22Rv1 (cell line): Measurements from ENCODE around the gene SNAPIN.

Experiments used
- ZFX ChIP-seq: fragments of 450-650 bp; IDR thresholded peaks from 2 replicates; pipeline ENCODE4 v1.6.1; 2017; ENCODE audit warnings: antibody characterized with exemption, borderline replicate concordance
- TF ChIP-seq, protein P1 (sequence below): fragments of 450-650 bp; IDR thresholded peaks from 2 replicates; pipeline ENCODE4 v1.5.1; 2017; ENCODE audit warnings: mild to moderate bottlenecking

DNA sequence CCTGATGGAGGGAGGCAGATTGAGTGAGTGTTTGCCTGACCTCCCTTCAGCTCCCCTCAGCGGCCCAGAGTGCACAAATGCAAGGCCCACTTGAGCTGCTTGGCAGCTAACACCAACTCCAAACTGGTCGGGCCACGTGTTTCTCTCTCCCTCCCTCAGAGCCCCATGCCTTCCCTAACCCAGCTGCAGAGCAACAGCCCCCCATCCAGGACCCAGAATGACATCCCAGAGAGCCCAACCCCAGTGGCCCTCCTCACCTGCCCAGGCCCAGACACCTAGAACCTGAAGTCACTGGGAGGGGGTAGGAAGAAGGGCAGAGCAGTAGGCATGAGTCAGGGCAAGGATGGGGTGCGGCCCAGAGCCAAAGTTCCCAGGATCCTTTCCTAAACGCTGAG lies 41.6 kb upstream of the SNAPIN start:
- TF ChIP-seq, protein P1, sequence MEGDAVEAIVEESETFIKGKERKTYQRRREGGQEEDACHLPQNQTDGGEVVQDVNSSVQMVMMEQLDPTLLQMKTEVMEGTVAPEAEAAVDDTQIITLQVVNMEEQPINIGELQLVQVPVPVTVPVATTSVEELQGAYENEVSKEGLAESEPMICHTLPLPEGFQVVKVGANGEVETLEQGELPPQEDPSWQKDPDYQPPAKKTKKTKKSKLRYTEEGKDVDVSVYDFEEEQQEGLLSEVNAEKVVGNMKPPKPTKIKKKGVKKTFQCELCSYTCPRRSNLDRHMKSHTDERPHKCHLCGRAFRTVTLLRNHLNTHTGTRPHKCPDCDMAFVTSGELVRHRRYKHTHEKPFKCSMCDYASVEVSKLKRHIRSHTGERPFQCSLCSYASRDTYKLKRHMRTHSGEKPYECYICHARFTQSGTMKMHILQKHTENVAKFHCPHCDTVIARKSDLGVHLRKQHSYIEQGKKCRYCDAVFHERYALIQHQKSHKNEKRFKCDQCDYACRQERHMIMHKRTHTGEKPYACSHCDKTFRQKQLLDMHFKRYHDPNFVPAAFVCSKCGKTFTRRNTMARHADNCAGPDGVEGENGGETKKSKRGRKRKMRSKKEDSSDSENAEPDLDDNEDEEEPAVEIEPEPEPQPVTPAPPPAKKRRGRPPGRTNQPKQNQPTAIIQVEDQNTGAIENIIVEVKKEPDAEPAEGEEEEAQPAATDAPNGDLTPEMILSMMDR: no peak
- no peak for TF ChIP-seq ZFX
